IMR-90 (cell line): ENCODE measurements around the gene TMEM229A. TPM values are rescaled to one million over a fixed set of nuclear protein-coding genes. Genes with fewer than 3 reads are reported as not detected.

Source experiments
- ATAC-seq: fragments of 200-7000 bp; cut with Tn5 transposase; 2 replicates; pipeline ENCODE4 v1.9.1; 2020; ENCODE audit warnings: low read depth, mild to moderate bottlenecking, moderate library complexity
- BruUV-seq: library from RNA; stranded (reverse); fragments of 400-500 nt; replicated peaks from 2 replicates; lab custom pipeline; 2021; lab: Mats Ljungman, UMichigan
- CTCF ChIA-PET: fragments of 300-600 bp; formaldehyde crosslinking; extraction: SDS; loops from one replicate; lab custom pipeline; 2021; ENCODE audit warnings: antibody characterized with exemption; lab: Yijun Ruan, JAX
- POLR2A ChIA-PET: fragments of 300-600 bp; sonication (Branson Sonifier 250); formaldehyde crosslinking; loops from one replicate; lab custom pipeline; 2022; ENCODE audit warnings: antibody characterized with exemption; ENCODE audit not compliant: unreplicated experiment; lab: Charles Lee
- DNase-seq: peaks from one replicate; pipeline ENCODE4 v3.0.0; 2013
- H2AFZ ChIP-seq: replicated peaks from 2 replicates; pipeline ENCODE3; 2013; ENCODE audit warnings: low read length, mild to moderate bottlenecking; ENCODE audit not compliant: poor library complexity
- H2AK5ac ChIP-seq: 2 replicates; pipeline ENCODE4 v1.6.1; 2013; ENCODE audit warnings: low read depth, low read length, inconsistent platforms
- H2AK9ac ChIP-seq: replicated peaks from 2 replicates; pipeline ENCODE3; 2013; ENCODE audit warnings: mild to moderate bottlenecking, low read depth, low read length, moderate library complexity; ENCODE audit not compliant: poor library complexity
- H2BK120ac ChIP-seq: 2 replicates; pipeline ENCODE4 v1.6.1; 2013; ENCODE audit warnings: low read depth, low read length, inconsistent platforms
- H2BK15ac ChIP-seq: 3 replicates; pipeline ENCODE4 v1.6.1; 2013; ENCODE audit warnings: low read depth, low read length, inconsistent platforms
- H2BK20ac ChIP-seq: 2 replicates; pipeline ENCODE4 v1.6.1; 2013; ENCODE audit warnings: low read depth, mild to moderate bottlenecking, inconsistent platforms, low read length, moderate library complexity
- H2BK5ac ChIP-seq: 2 replicates; pipeline ENCODE4 v1.6.1; 2013; ENCODE audit warnings: mild to moderate bottlenecking, low read depth, low read length, inconsistent platforms; ENCODE audit not compliant: poor library complexity, severe bottlenecking
- H3K14ac ChIP-seq: replicated peaks from 2 replicates; pipeline ENCODE4 v1.6.1; 2013; ENCODE audit warnings: low read depth, low read length, inconsistent platforms
- H3K18ac ChIP-seq: 2 replicates; pipeline ENCODE4 v1.6.1; 2013; ENCODE audit warnings: low read depth, low read length, control low read depth
- H3K23ac ChIP-seq: 2 replicates; pipeline ENCODE4 v1.6.1; 2013; ENCODE audit warnings: low read depth, low read length, inconsistent platforms
- H3K27ac ChIP-seq: 2 replicates; pipeline ENCODE4 v1.5.1; 2013; ENCODE audit warnings: mild to moderate bottlenecking, control low read depth, low read length; ENCODE audit not compliant: insufficient read depth
- H3K27me3 ChIP-seq: 2 replicates; pipeline ENCODE4 v1.6.1; 2013; ENCODE audit warnings: low read length; ENCODE audit not compliant: control insufficient read depth, insufficient read depth
- H3K36me3 ChIP-seq: 2 replicates; pipeline ENCODE4 v1.6.1; 2013; ENCODE audit warnings: low read length, mixed read lengths; ENCODE audit not compliant: control insufficient read depth, insufficient read depth
- H3K4ac ChIP-seq: 2 replicates; pipeline ENCODE4 v1.6.1; 2013; ENCODE audit warnings: low read depth, low read length, inconsistent platforms
- H3K4me1 ChIP-seq: 2 replicates; pipeline ENCODE4 v1.6.1; 2013; ENCODE audit warnings: low read length, mixed read lengths; ENCODE audit not compliant: control insufficient read depth, insufficient read depth
- H3K4me2 ChIP-seq: 2 replicates; pipeline ENCODE4 v1.6.1; 2013; ENCODE audit warnings: low read depth, mild to moderate bottlenecking, control low read depth, low read length, moderate library complexity
- H3K4me3 ChIP-seq: 2 replicates; pipeline ENCODE4 v1.5.1; 2013; ENCODE audit warnings: low read depth, mild to moderate bottlenecking, control low read depth, low read length, moderate library complexity; ENCODE audit not compliant: insufficient read depth
- H3K56ac ChIP-seq: 2 replicates; pipeline ENCODE4 v1.6.1; 2013; ENCODE audit warnings: low read length, inconsistent platforms; ENCODE audit not compliant: insufficient read depth; ENCODE audit errors: extremely low read depth
- H3K79me1 ChIP-seq, 2 experiments: 2 replicates each; pipeline ENCODE4 v1.6.1; 2013; ENCODE audit warnings: low read length in 2 of 2, inconsistent platforms in 1 of 2, low read depth in 1 of 2
- H3K9ac ChIP-seq: 2 replicates; pipeline ENCODE4 v1.6.1; 2013; ENCODE audit warnings: low read depth, low read length, control low read depth
- H3K9me1 ChIP-seq: 2 replicates; pipeline ENCODE4 v1.6.1; 2013; ENCODE audit warnings: low read length, inconsistent platforms; ENCODE audit not compliant: insufficient read depth
- H3K9me3 ChIP-seq: 2 replicates; pipeline ENCODE4 v1.6.1; 2013; ENCODE audit warnings: low read length; ENCODE audit not compliant: control insufficient read depth, insufficient read depth
- H4K20me1 ChIP-seq: 2 replicates; pipeline ENCODE4 v1.6.1; 2013; ENCODE audit warnings: low read length, inconsistent platforms; ENCODE audit not compliant: insufficient read depth
- H4K5ac ChIP-seq: 2 replicates; pipeline ENCODE4 v1.6.1; 2013; ENCODE audit warnings: mild to moderate bottlenecking, low read depth, low read length, control low read depth
- H4K8ac ChIP-seq, 2 experiments: 2 replicates each; pipeline ENCODE4 v1.6.1; 2013; ENCODE audit warnings: low read depth in 2 of 2, low read length in 2 of 2, control low read depth in 1 of 2, inconsistent platforms in 1 of 2
- H4K91ac ChIP-seq: 2 replicates; pipeline ENCODE4 v1.6.1; 2013; ENCODE audit warnings: low read depth, low read length, inconsistent platforms; ENCODE audit not compliant: insufficient read depth
- BHLHE40 ChIP-seq: fragments of 150-350 bp; IDR thresholded peaks from 2 replicates; pipeline ENCODE4 v1.6.1; 2016; ENCODE audit warnings: mild to moderate bottlenecking, low read depth, low read length
- CEBPB ChIP-seq: IDR thresholded peaks from 2 replicates; pipeline ENCODE4 v1.6.1; 2012; ENCODE audit warnings: low read depth, low read length, improper control_type of control experiment
- CHD1 ChIP-seq: IDR thresholded peaks from 2 replicates; pipeline ENCODE4 v1.6.1; 2012; ENCODE audit warnings: low read depth, low read length, improper control_type of control experiment
- CTCF ChIP-seq: conservative IDR thresholded peaks from 2 replicates; pipeline ENCODE4 v1.5.1; 2012; ENCODE audit warnings: mild to moderate bottlenecking, low read depth, low read length, improper control_type of control experiment
- FOS ChIP-seq: fragments of 150-350 bp; IDR thresholded peaks from 2 replicates; pipeline ENCODE4 v1.6.1; 2016; ENCODE audit warnings: low read depth, low read length
- MAFK ChIP-seq: IDR thresholded peaks from 2 replicates; pipeline ENCODE4 v1.6.1; 2012; ENCODE audit warnings: low read depth, low read length, improper control_type of control experiment
- MAZ ChIP-seq: IDR thresholded peaks from 2 replicates; pipeline ENCODE4 v1.6.1; 2012; ENCODE audit warnings: low read depth, mild to moderate bottlenecking, low read length, improper control_type of control experiment, moderate library complexity, borderline replicate concordance
- MXI1 ChIP-seq: IDR thresholded peaks from 2 replicates; pipeline ENCODE4 v1.6.1; 2012; ENCODE audit warnings: low read depth, mild to moderate bottlenecking, low read length, moderate library complexity, borderline replicate concordance
- NFE2L2 ChIP-seq: fragments of 150-350 bp; IDR thresholded peaks from 2 replicates; pipeline ENCODE4 v1.6.1; 2016; ENCODE audit warnings: low read depth, mild to moderate bottlenecking, low read length
- RCOR1 ChIP-seq: IDR thresholded peaks from 2 replicates; pipeline ENCODE4 v1.6.1; 2012; ENCODE audit warnings: mild to moderate bottlenecking, low read length, improper control_type of control experiment; ENCODE audit not compliant: insufficient replicate concordance
- RFX5 ChIP-seq: IDR thresholded peaks from 2 replicates; pipeline ENCODE4 v1.8.0; 2012; ENCODE audit warnings: low read depth, mild to moderate bottlenecking, low read length, moderate library complexity
- WGBS, 2 experiments: methylation state at CpG; one replicate each; pipeline versions ENCODE4 v1.1.5 to v1.1.7; 2013; ENCODE audit warnings: missing lambda C conversion rate in 2 of 2; ENCODE audit not compliant: insufficient read length in 1 of 2; ENCODE audit errors: extremely low coverage in 2 of 2; 5-methylcytosine and 5-hydroxymethylcytosine counted together
- dilution Hi-C: fragments of 300-500 bp; cut with HindIII; formaldehyde crosslinking; loops from one replicate; pipeline ENCODE4 v1.14.3; 2018; ENCODE audit warnings: low sequenced_read_pairs; ENCODE audit not compliant: unreplicated experiment
- in situ Hi-C: fragments of 300-500 bp; cut with MboI; formaldehyde crosslinking; loops from 3 replicates; pipeline ENCODE4 v1.14.3; 2019; ENCODE audit warnings: low sequenced_read_pairs, inconsistent platforms, mixed read lengths
- intact Hi-C: fragments of 100-400 bp; cut with micrococcal nuclease; formaldehyde crosslinking; loops from 2 replicates; pipeline ENCODE4 v1.10.0; 2022
- polyA plus RNA-seq, 3 experiments: library from polyadenylated mRNA; depleted of rRNA; stranded (reverse); fragments of >200 nt; gene quantifications; 2 replicates each; pipeline ENCODE4 v1.2.3, GENCODE V29; 2012; ENCODE audit warnings: low replicate concordance in 1 of 3
- total RNA-seq: library from RNA; depleted of rRNA; stranded (reverse); fragments of >200 nt; gene quantifications from 2 replicates; pipeline ENCODE4 v1.2.3, GENCODE V29; 2012
- TF ChIP-seq, protein P1 (sequence below): fragments of 150-350 bp; IDR thresholded peaks from 2 replicates; pipeline ENCODE4 v1.6.1; 2016; ENCODE audit warnings: low read depth, mild to moderate bottlenecking, low read length, moderate library complexity, borderline replicate concordance

Gene TMEM229A
- total and polyA plus RNA-seq, 2 of the 4 experiments (the other 2 are of a cell fraction): not detected

DNA sequence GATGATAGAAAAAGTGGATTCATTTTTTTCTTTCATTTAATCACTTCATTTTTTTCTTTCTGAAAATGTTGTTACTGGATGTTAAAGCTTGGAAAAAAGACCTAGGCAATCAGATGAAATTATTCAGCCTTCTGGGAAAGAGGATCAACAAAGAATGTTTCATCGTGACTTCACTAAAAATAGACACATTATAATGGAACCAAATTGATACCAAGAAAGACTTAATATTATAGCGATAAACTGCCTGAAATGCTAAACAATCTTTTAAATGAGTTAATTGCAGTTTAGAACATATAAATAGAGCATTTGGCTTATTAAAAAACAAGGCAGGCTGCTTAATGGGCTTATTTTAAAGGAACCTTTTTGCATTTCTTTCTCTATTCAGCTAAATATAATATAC, 25.6 kb upstream of the TMEM229A start:
- no TSS peak for BruUV-seq
- Histone ChIP-seq H3K4me2 (no peak overlapping the region), H3K14ac (no peak overlapping the region), H4K5ac (no peak overlapping the region), H3K4ac (no peak overlapping the region), H3K36me3 (no peaks in the 10 kb centered on the region), H2AFZ (no peak overlapping the region), H3K9me1 (no peaks in the 10 kb centered on the region), H3K9ac (no peak overlapping the region), H2BK5ac (no peak overlapping the region), H3K27me3 (no peaks in the 10 kb centered on the region), H3K4me3 (no peak overlapping the region), H3K27ac (no peak overlapping the region), H4K20me1 (no peaks in the 10 kb centered on the region), H3K79me1 (no peaks in the 10 kb centered on the region), H3K18ac (no peak overlapping the region), H2BK120ac (no peak overlapping the region), H3K9me3 (no peaks in the 10 kb centered on the region), H2AK9ac (no peak overlapping the region), H3K23ac (no peak overlapping the region), H2BK20ac (no peak overlapping the region), H3K56ac (no peak overlapping the region), H4K8ac (no peak overlapping the region), H2BK15ac (no peak overlapping the region), H3K4me1 (no peaks in the 10 kb centered on the region), H4K91ac (no peak overlapping the region), H2AK5ac (no peak overlapping the region)
- ATAC-seq (no peak), DNase-seq (no peak)
- intact Hi-C loops: no loop called here
- ChIA-PET POLR2A (no interaction called here), CTCF (interaction anchor here (1.0 kb wide), 1 partner anchor 726 kb away, joined by 3 read pairs; no protein-coding TSS in a partner anchor)
- WGBS, 2 experiments: no CpG with 5 or more reads among the region's 2 CpGs
- TF ChIP-seq NFE2L2 (no peak), FOS (no peak), BHLHE40 (no peak), CTCF (no peak), RCOR1 (no peak), CEBPB (no peak), RFX5 (no peak), MXI1 (no peak), MAZ (no peak), MAFK (no peak), CHD1 (no peak)
- TF ChIP-seq, protein P1, sequence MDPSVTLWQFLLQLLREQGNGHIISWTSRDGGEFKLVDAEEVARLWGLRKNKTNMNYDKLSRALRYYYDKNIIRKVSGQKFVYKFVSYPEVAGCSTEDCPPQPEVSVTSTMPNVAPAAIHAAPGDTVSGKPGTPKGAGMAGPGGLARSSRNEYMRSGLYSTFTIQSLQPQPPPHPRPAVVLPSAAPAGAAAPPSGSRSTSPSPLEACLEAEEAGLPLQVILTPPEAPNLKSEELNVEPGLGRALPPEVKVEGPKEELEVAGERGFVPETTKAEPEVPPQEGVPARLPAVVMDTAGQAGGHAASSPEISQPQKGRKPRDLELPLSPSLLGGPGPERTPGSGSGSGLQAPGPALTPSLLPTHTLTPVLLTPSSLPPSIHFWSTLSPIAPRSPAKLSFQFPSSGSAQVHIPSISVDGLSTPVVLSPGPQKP: no peak
- in situ Hi-C loops: no loop called here
- dilution Hi-C loops: no loop called here
